ENCODE measurements around the gene SLC16A2. TPM values are rescaled to one million over a fixed set of nuclear protein-coding genes. Genes with fewer than 3 reads are reported as not detected.

The SLC16A2 gene
- total RNA-seq, 1 experiment from 2014 or later, result 8.5 TPM

- ATAC-seq, result no peak
- Histone ChIP-seq H3K27ac (ENCODE audit: low read length) (no peak overlapping the region), H3K79me2 (ENCODE audit: low read length) (no peaks in the 10 kb centered on the region), H3K4me2 (ENCODE audit: low read length) (no peak overlapping the region), H3F3A (ENCODE audit: low read length, unreplicated experiment) (no peaks in the 10 kb centered on the region), H3K27me3 (ENCODE audit: low read length) (no peaks in the 10 kb centered on the region), H3K9ac (ENCODE audit: low read length) (no peak overlapping the region), H3K9me3 (ENCODE audit: low read length) (no peaks in the 10 kb centered on the region), H4K20me1 (ENCODE audit: low read length) (no peaks in the 10 kb centered on the region), H3K9me2 (replicated peaks; ENCODE audit: low read length) (no peaks in the 10 kb centered on the region), H2AFZ (ENCODE audit: low read length) (no peak overlapping the region), H3K4me1 (ENCODE audit: insufficient read depth, low read length) (no peaks in the 10 kb centered on the region), H3K4me3 (ENCODE audit: low read length) (no peak overlapping the region), H3K36me3 (ENCODE audit: low read depth, low read length) (no peaks in the 10 kb centered on the region)
- intact Hi-C loops (cut with micrococcal nuclease), result no loop called here
- TF ChIP-seq EZH2 (IDR thresholded peaks at IDR 0.05; ENCODE audit: low read length, unreplicated experiment), result no peak
- no peak for TF ChIP-seq CTCF (conservative IDR thresholded peaks at IDR 0.05; ENCODE audit: low read depth, low read length)
- no peak for TF ChIP-seq EZH2phosphoT487 (IDR thresholded peaks at IDR 0.05; ENCODE audit: borderline replicate concordance, low read length)
- no TSS peak for BruUV-seq (replicated peaks)
- ChIA-PET POLR2A (ENCODE audit: unreplicated experiment) (no interaction called here), CTCF (interaction anchor here (0.6 kb wide), 1 partner anchor 109 kb away, joined by 3 read pairs; no protein-coding TSS in a partner anchor)
- no peak for DNase-seq
Observed at GRCh38 chrX:74490247-74490646, 69.0 kb downstream of the SLC16A2 start.

DNA sequence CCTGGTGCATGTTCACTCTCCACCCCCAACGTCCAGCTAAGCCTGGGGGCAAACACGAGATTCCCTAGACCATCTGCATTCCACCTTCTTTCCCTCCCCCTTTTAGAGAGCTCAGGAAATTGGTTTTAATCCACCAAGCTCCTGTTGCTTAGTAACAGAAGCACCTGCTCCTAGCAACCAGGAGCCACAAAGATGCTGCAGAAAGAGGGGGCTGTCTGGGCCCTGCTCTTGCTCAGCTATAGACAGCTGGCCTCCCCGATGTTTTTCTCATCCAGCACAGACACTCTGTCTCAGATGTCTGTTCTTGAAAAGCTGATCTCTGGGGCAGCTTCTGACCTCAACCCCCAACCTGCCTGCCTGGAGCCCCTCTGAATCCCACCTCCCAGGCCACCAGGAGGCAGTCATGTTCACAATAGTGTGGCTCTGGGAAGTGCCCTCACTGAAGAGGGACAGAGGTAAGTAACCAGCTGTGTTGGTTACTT, 71.5 kb downstream of the SLC16A2 start:
- intact Hi-C loops (cut with micrococcal nuclease), result no loop called here
- ATAC-seq, result no peak

More for the DNA sequence above, 71.5 kb downstream of the SLC16A2 start:
- H3K27me3 ChIP-seq (ENCODE audit: low read length), result no peaks in the 10 kb centered on the region
- H3K4me2 ChIP-seq (ENCODE audit: low read length), result no peak overlapping the region
- H4K20me1 ChIP-seq (ENCODE audit: low read length), result no peaks in the 10 kb centered on the region
- H2AFZ ChIP-seq (ENCODE audit: low read length), result no peak overlapping the region
- ChIA-PET POLR2A (ENCODE audit: unreplicated experiment) (no interaction called here), CTCF (no interaction called here)
- H3K36me3 ChIP-seq (ENCODE audit: low read depth, low read length), result no peaks in the 10 kb centered on the region
- H3K9me2 ChIP-seq (replicated peaks; ENCODE audit: low read length), result no peaks in the 10 kb centered on the region
- no peak for DNase-seq
- TF ChIP-seq EZH2phosphoT487 (IDR thresholded peaks at IDR 0.05; ENCODE audit: borderline replicate concordance, low read length) (no peak), CTCF (conservative IDR thresholded peaks at IDR 0.05; ENCODE audit: low read depth, low read length) (peak; percentile 36; the same call in 1 of the 2 replicates), EZH2 (IDR thresholded peaks at IDR 0.05; ENCODE audit: low read length, unreplicated experiment) (no peak)
- no peaks in the 10 kb centered on the region for H3K9me3 ChIP-seq (ENCODE audit: low read length)
- H3K79me2 ChIP-seq (ENCODE audit: low read length), result no peaks in the 10 kb centered on the region
- H3F3A ChIP-seq (ENCODE audit: low read length, unreplicated experiment), result no peaks in the 10 kb centered on the region
- no peak overlapping the region for H3K27ac ChIP-seq (ENCODE audit: low read length)
- H3K4me3 ChIP-seq (ENCODE audit: low read length), result no peak overlapping the region
- H3K4me1 ChIP-seq (ENCODE audit: insufficient read depth, low read length), result no peaks in the 10 kb centered on the region
- no peak overlapping the region for H3K9ac ChIP-seq (ENCODE audit: low read length)
- BruUV-seq (replicated peaks), result no TSS peak

Measured in PC-3 (cell line).